Measurements from ENCODE around the gene ARRDC4. TPM values are rescaled to one million over a fixed set of nuclear protein-coding genes. Genes with fewer than 3 reads are reported as not detected.

The ARRDC4 gene
- total and polyA plus RNA-seq, 9 of the 15 experiments (the other 6 are each of a cell fraction or from before 2014, with no cell fraction given): 4.3 to 16.1 (median 14.4) TPM

- TF ChIP-seq MGA (IDR thresholded peaks at IDR 0.05) (peak; percentile 52; the same call in 1 of the 2 replicates), GATAD2A (IDR thresholded peaks at IDR 0.05) (no peak)
These were observed 35.5 kb downstream of the ARRDC4 start (continued) for GRCh38 chr15:97995881-97996603.
